Body of pancreas (tissue), 4 donors: ENCODE measurements around the gene ZNF222. TPM values are rescaled to one million over a fixed set of nuclear protein-coding genes. Genes with fewer than 3 reads are reported as not detected.

Source experiments
- ATAC-seq: fragments of 150-250 bp; one replicate; pipeline ENCODE4 v1.9.1; 2016
- DNase-seq, 4 donors: peaks; one replicate each; pipeline ENCODE4 v3.0.0-alpha.2; 2019
- H3K27ac ChIP-seq, 4 donors: fragments of 200-600 bp; sonication (generic); 1 replicate in 3 of 4; 2 replicates in 1 of 4; pipeline versions ENCODE4 v1.5.1 to v1.6.1; 2016 to 2019; ENCODE audit warnings: mild to moderate bottlenecking in 1 of 4, mixed read lengths in 1 of 4, moderate library complexity in 1 of 4
- H3K27me3 ChIP-seq, 2 donors: fragments of 200-600 bp; sonication (generic); one replicate each; pipeline ENCODE4 v1.6.0; 2016; ENCODE audit warnings: mild to moderate bottlenecking in 1 of 2
- H3K36me3 ChIP-seq, 2 donors: fragments of 200-600 bp; sonication (generic); replicated peaks in 1 of 2; 2 replicates each; pipeline ENCODE4 v1.5.1; 2016; ENCODE audit warnings: low read depth in 2 of 2; ENCODE audit not compliant: insufficient read depth in 1 of 2
- H3K4me1 ChIP-seq: fragments of 200-600 bp; sonication (generic); one replicate; pipeline ENCODE4 v1.6.0; 2016
- H3K4me3 ChIP-seq, 2 donors: fragments of 200-600 bp; sonication (generic); 1 replicate in 1 of 2; 2 replicates in 1 of 2; pipeline ENCODE4 v1.5.1; 2016 to 2019
- H3K9me3 ChIP-seq, 3 donors: fragments of 200-600 bp; sonication (generic); 1 replicate in 2 of 3; 2 replicates in 1 of 3; pipeline ENCODE4 v1.5.1; 2016
- CTCF ChIP-seq, 7 experiments: fragments of 450-650 bp in 4 of 7; fragments of 200-600 bp in 3 of 7; sonication (generic) in 3 of 7; IDR thresholded peaks; one replicate each; pipeline ENCODE4 v1.5.1; 2016 to 2019; ENCODE audit warnings: antibody characterized with exemption in 7 of 7
- POLR2A ChIP-seq, 3 donors: fragments of 450-650 bp; IDR thresholded peaks; one replicate each; pipeline ENCODE4 v1.6.1; 2016; ENCODE audit warnings: antibody characterized with exemption in 3 of 3, mild to moderate bottlenecking in 2 of 3
- WGBS, 2 donors: methylation state at CpG; one replicate each; pipeline ENCODE4 v1.1.5; 2017; 5-methylcytosine and 5-hydroxymethylcytosine counted together
- intact Hi-C: fragments of 100-400 bp; cut with DNase I; formaldehyde crosslinking; loops from one replicate; pipeline ENCODE4 v1.15.1; 2023
- total RNA-seq, 2 donors: library from RNA; depleted of rRNA; stranded (reverse); fragments of >200 nt; gene quantifications; one replicate each; pipeline ENCODE4 v1.1.0, GENCODE V29; 2016

Gene ZNF222
- total RNA-seq = 1 to 10 TPM in 1 of 2 donors, not detected in 1; 2.1 TPM

- Histone ChIP-seq H3K27ac (peak within 1 kb of the TSS in 2 of 4 donors; percentile 37 to 44), H3K27me3 (no peaks in the 10 kb centered on the region), H3K4me1 (peaks cover 4% of the 10 kb centered on the region), H3K9me3 (peaks cover 0 to 19% (median 0%) of the 10 kb centered on the region in 3 donors), H3K36me3 (peaks cover 0 to 16% of the 10 kb centered on the region in 2 donors), H3K4me3 (peak within 1 kb of the TSS; percentile 64 to 88)
- ATAC-seq (peak; percentile 93), DNase-seq (peak; percentile 80 to 88 (median 84))
- TF ChIP-seq CTCF (IDR thresholded peaks at IDR 0.05) = no peak
- TF ChIP-seq POLR2A (IDR thresholded peaks at IDR 0.05) = peak in 1 of 3 donors; percentile 18
- intact Hi-C loops = no loop called here
- WGBS, 2 donors = 2 to 3% methylated on average over 24 to 37 of the region's 37 CpGs
Observed at GRCh38 chr19:44025217-44025936, at the start of gene ZNF222. Gene ZNF222 (plus strand): TSS chr19:44025379. CDS start chr19:44025437, 58 bp downstream.

- no peak for DNase-seq
- Histone ChIP-seq H3K9me3 (peaks cover 0 to 47% (median 0%) of the 10 kb centered on the region in 3 donors), H3K27ac (no peak overlapping the region)
Observed at GRCh38 chr19:43976732-43977131, 48.4 kb upstream of the ZNF222 start.

GRCh38 chr19:43983544-43983911 lies 41.7 kb upstream of the ZNF222 start:
- Histone ChIP-seq H3K27me3 (no peaks in the 10 kb centered on the region), H3K9me3 (peaks cover 0 to 5% (median 4%) of the 10 kb centered on the region in 3 donors), H3K27ac (peak overlapping the region in 2 of 4 donors; percentile 55 to 74), H3K36me3 (no peaks in the 10 kb centered on the region), H3K4me3 (peak overlapping the region in 1 of 2 donors; percentile 35), H3K4me1 (peaks cover 7% of the 10 kb centered on the region)
- 66 to 79% methylated on average over 2 of the region's 2 CpGs for WGBS, 2 donors
- ATAC-seq = no peak
- DNase-seq = no peak
- intact Hi-C loops = no loop called here
- TF ChIP-seq POLR2A (IDR thresholded peaks at IDR 0.05) (no peak), CTCF (IDR thresholded peaks at IDR 0.05) (no peak)

More at GRCh38 chr19:43976732-43977131, 48.4 kb upstream of the ZNF222 start:
- Histone ChIP-seq H3K36me3 (no peaks in the 10 kb centered on the region), H3K4me3 (no peak overlapping the region), H3K27me3 (no peaks in the 10 kb centered on the region), H3K4me1 (no peaks in the 10 kb centered on the region)
- TF ChIP-seq CTCF (IDR thresholded peaks at IDR 0.05) (no peak), POLR2A (IDR thresholded peaks at IDR 0.05) (no peak)
- intact Hi-C loops = no loop called here
- WGBS, 2 donors = 63 to 66% methylated on average over 1 of the region's 1 CpG
- ATAC-seq = no peak

GRCh38 chr19:43983912-43984686 lies 41.1 kb upstream of the ZNF222 start, which contains the start of gene ZNF155:
Gene ZNF155 (plus strand): TSS chr19:43984188. CDS start chr19:43988544, 4,356 bp downstream.
- Histone ChIP-seq H3K4me1 (peaks cover 7% of the 10 kb centered on the region), H3K4me3 (peak within 1 kb of the TSS; percentile 35 to 54), H3K27me3 (no peaks in the 10 kb centered on the region), H3K36me3 (no peaks in the 10 kb centered on the region), H3K9me3 (peaks cover 0 to 5% (median 4%) of the 10 kb centered on the region in 3 donors), H3K27ac (peak within 1 kb of the TSS in 3 of 4 donors; percentile 22 to 74 (median 55))
- 1% methylated on average over 33 to 40 of the region's 40 CpGs for WGBS, 2 donors
- DNase-seq = peak; percentile 90 to 97 (median 94)
- intact Hi-C loops = no loop called here
- peak; percentile 99 for ATAC-seq
- TF ChIP-seq CTCF (IDR thresholded peaks at IDR 0.05) (no peak), POLR2A (IDR thresholded peaks at IDR 0.05) (peak in 2 of 3 donors; percentile 41 to 45)
